LNCAP (cell line): ENCODE results near the gene ARHGAP10.

Source experiments
- TF ChIP-seq, protein P1 (sequence below): fragments of 450-650 bp; IDR thresholded peaks from 2 replicates; pipeline ENCODE4 v1.5.1; 2017; ENCODE audit warnings: mild to moderate bottlenecking

Gene ARHGAP10

DNA sequence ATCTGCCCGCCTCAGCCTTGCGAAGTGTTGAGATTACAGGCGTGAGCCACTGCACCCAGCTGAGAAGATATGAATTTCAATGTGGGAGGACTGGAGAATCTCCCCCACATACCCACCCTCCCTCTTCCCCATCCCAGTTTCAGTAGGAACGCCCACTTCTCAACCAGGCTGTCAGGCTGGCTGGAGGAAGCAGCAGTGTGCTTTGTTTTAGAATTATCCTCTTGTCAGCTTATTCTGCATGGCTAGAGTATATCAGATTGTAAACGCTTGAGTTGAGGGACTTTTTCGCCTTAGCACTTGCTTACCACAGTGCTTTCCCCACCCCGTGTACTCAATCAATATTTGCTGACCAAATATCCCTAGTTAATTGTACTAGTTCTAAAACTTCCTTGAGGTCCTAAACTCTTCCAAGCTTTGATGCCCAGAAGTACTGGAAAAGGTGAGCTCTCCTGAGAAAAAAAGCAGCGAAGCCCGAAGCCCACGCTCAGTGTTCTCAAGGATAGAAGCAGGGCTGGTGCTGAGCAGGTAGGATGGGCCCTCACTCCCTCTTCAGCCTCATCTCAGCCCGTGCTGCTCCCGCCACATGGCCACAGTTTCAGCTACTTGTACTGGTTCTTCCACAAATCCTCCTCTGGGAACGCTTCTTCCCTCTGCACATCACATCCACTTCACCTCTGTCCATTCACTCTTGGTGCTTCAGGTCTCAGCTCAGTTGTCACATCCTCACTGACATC is 7.3 kb upstream of the ARHGAP10 start:
- TF ChIP-seq, protein P1, sequence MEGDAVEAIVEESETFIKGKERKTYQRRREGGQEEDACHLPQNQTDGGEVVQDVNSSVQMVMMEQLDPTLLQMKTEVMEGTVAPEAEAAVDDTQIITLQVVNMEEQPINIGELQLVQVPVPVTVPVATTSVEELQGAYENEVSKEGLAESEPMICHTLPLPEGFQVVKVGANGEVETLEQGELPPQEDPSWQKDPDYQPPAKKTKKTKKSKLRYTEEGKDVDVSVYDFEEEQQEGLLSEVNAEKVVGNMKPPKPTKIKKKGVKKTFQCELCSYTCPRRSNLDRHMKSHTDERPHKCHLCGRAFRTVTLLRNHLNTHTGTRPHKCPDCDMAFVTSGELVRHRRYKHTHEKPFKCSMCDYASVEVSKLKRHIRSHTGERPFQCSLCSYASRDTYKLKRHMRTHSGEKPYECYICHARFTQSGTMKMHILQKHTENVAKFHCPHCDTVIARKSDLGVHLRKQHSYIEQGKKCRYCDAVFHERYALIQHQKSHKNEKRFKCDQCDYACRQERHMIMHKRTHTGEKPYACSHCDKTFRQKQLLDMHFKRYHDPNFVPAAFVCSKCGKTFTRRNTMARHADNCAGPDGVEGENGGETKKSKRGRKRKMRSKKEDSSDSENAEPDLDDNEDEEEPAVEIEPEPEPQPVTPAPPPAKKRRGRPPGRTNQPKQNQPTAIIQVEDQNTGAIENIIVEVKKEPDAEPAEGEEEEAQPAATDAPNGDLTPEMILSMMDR: no peak

DNA sequence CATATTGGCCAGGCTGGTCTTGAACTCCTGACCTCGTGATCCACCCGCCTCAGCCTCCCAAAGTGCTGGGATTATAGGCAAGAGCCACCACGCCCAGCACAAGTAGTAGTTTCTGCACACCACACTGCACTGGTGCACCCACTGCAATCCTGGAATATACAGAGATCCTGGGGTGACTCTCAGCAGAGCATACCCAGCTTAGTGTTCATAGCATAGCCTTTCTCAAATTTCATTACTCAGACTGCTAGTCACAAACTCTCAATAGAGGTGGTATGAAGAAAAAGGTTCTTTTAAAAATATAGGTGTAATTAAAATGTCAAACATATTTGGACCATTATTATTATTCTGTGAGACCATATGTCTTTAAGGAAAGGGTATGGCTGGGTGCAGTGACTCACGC is 6.2 kb upstream of the ARHGAP10 start:
- TF ChIP-seq, protein P1: no peak

DNA sequence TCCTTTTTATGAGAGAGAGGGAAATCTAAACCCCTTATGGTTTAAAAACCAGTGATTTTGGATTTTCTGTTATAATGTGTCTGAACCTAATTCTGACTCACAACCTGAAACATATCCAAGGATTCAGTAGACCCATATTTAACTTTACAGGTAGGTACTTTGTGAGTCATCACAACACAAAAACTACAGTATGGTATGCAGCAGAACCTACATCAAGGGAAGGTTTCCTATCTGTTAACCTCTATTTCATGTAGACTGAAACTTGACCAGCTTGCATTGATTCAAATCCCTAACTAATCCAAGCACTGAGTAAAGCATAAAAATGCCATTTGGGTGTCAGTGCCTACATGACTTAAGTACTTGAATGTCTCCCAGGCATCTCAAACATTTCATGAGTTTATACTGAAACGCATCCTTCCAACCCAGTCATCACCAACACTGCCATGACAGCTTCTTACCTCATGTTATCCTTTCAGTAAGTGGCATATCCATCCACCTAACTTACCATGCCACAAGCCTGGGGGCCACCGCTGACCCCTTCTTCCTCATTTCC is 4.3 kb upstream of the ARHGAP10 start:
- TF ChIP-seq, protein P1: no peak

DNA sequence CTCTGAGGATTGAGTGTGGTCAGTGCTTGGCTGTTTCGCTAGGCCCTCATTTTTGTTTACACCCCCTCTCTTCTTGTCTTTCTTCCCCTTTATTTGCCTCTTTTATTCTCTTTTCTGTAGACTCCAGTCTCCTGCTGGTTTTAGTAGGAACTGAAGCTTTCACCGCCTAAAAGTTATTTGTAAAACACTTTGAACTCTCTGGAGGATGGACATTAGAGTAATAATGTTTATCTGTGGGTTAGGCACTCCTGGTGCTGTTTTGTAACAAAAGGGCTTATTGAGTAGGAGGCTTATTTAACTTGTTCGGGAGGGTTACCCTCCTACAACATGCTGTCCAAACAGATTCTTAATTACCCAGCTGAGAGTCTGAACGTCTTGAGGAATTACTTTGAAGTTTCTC is 1.6 kb upstream of the ARHGAP10 start:
- TF ChIP-seq, protein P1: no peak

DNA sequence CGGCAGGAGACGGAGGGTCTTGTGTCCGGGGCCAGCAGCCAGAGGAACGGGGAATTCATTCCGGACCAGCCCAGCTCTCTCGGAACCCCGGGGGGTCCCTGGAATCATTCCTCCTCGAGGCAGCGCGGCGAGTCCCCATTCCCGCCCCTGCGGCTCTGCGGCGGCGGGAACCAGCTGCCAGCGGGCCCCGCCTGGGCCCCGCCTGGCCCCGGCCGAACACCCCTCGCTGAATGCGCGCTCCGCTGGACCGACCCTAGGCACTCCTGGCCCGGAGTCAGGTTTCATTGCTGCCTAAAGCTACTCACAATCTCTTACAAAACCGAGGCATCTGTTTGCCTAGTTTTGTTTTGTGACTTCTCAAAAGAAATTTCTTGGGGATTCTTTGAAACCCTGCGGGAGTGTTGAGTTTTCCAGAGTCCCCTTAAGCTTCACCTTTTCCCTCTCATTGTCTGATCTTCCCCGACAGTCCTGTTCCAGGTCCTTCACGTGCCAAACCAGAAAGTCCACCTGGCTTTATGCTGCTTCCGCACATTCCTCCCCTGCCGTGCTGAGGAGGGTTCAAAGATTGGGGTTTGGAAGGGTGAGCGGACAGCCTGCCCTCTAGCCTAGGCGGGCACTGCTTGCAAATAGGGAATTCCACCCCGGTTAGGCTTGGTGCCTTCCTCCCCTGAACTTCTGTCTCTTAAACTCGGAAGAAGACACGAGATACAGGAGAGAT is 789 bp downstream of the ARHGAP10 start:
- TF ChIP-seq, protein P1: no peak

DNA sequence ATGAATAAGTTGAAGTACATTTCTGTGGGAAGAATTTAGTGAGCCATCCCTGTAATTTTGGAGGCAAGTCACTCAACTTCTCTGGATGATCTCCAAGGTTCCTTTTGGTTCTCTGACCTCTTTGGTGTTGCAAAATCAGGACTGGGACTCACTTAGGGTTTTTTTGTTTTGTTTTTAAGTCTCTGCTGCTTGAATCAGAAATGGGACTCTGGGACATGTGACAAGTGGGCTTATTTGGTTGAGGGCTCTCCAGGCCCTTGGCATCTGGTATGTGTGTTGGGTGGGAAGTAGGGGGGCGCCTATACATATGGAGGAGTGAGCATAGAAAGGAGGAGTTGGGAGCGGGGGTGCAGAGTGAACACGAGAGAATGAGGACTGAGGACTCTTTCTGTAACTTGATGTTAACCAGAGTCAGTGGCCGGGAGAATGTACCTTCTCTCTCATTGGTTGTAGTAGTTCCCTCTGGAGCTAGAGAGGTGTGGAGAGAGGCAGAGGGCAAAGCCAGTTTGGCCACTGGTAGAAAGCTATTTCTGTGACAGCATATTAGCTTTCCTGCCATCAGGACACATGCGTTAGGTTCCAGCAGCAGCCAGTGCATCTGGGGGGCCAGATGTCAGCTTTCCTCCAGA is 1.9 kb downstream of the ARHGAP10 start:
- TF ChIP-seq, protein P1: no peak

DNA sequence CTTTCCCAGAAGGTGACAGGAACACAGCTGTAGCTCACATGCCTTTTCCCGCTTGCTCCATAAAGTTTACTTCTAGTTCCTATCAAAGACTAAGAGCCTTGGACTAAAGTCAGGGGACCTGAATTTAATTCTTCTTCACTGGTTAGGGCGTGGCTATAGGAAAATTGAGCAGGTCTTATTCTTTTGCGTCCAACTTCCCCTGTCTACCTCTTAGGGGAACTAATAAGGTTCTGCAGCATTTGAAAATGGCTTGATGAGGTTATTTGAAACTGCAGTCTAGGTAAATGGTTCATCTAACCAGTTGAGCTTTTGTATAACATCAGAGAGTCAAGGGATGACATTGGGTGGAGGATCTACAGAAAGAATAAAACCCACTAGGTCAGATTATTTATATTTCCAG is 2.6 kb downstream of the ARHGAP10 start:
- TF ChIP-seq, protein P1: no peak
